ENCODE data around the gene BMS1.

Gene BMS1

GRCh38 chr10:42865716-42866114 is 83.1 kb downstream of the BMS1 start:
- Histone ChIP-seq H3K27ac (ENCODE audit: low read depth, low read length) (no peak overlapping the region), H2AFZ (ENCODE audit: low read depth, low read length, severe bottlenecking) (no peak overlapping the region), H3K27me3 (ENCODE audit: low read length) (no peaks in the 10 kb centered on the region), H3K9ac (ENCODE audit: low read length) (no peak overlapping the region), H3K9me3 (ENCODE audit: insufficient read depth, low read length) (no peaks in the 10 kb centered on the region), H4K20me1 (ENCODE audit: low read depth, low read length) (no peaks in the 10 kb centered on the region), H3K9me2 (replicated peaks; ENCODE audit: insufficient read depth, low read length) (no peaks in the 10 kb centered on the region), H3K4me3 (ENCODE audit: insufficient read depth, low read length, poor library complexity, severe bottlenecking) (no peak overlapping the region), H3K4me2 (ENCODE audit: low read depth, low read length, poor library complexity, severe bottlenecking) (no peak overlapping the region), H3K36me3 (ENCODE audit: low read length) (no peaks in the 10 kb centered on the region), H3K79me2 (ENCODE audit: insufficient read depth, low read length) (no peaks in the 10 kb centered on the region), H3F3A (ENCODE audit: insufficient read depth) (no peaks in the 10 kb centered on the region)
- no peak for TF ChIP-seq CTCF (IDR thresholded peaks at IDR 0.05; ENCODE audit: insufficient read depth, low read length, poor library complexity, severe bottlenecking)
- no peak for TF ChIP-seq EZH2phosphoT487 (conservative IDR thresholded peaks at IDR 0.05; ENCODE audit: low read length)

- H3K9ac ChIP-seq (ENCODE audit: low read length): no peak overlapping the region
- no peaks in the 10 kb centered on the region for H4K20me1 ChIP-seq (ENCODE audit: low read depth, low read length)
- H2AFZ ChIP-seq (ENCODE audit: low read depth, low read length, severe bottlenecking): no peak overlapping the region
- H3K9me2 ChIP-seq (replicated peaks; ENCODE audit: insufficient read depth, low read length): no peaks in the 10 kb centered on the region
- H3K36me3 ChIP-seq (ENCODE audit: low read length): no peaks in the 10 kb centered on the region
- H3K4me3 ChIP-seq (ENCODE audit: insufficient read depth, low read length, poor library complexity, severe bottlenecking): no peak overlapping the region
- no peaks in the 10 kb centered on the region for H3K9me3 ChIP-seq (ENCODE audit: insufficient read depth, low read length)
- no peaks in the 10 kb centered on the region for H3K79me2 ChIP-seq (ENCODE audit: insufficient read depth, low read length)
- TF ChIP-seq CTCF (IDR thresholded peaks at IDR 0.05; ENCODE audit: insufficient read depth, low read length, poor library complexity, severe bottlenecking) (no peak), EZH2phosphoT487 (conservative IDR thresholded peaks at IDR 0.05; ENCODE audit: low read length) (no peak)
- H3K27me3 ChIP-seq (ENCODE audit: low read length): no peaks in the 10 kb centered on the region
- H3F3A ChIP-seq (ENCODE audit: insufficient read depth): no peaks in the 10 kb centered on the region
- no peak overlapping the region for H3K27ac ChIP-seq (ENCODE audit: low read depth, low read length)
- no peak overlapping the region for H3K4me2 ChIP-seq (ENCODE audit: low read depth, low read length, poor library complexity, severe bottlenecking)
Observed at GRCh38 chr10:42866115-42866995, 83.8 kb downstream of the BMS1 start.

- TF ChIP-seq EZH2phosphoT487 (conservative IDR thresholded peaks at IDR 0.05; ENCODE audit: low read length): no peak
- no peaks in the 10 kb centered on the region for H3K79me2 ChIP-seq (ENCODE audit: insufficient read depth, low read length)
- no peaks in the 10 kb centered on the region for H3K9me3 ChIP-seq (ENCODE audit: insufficient read depth, low read length)
- no peak overlapping the region for H3K9ac ChIP-seq (ENCODE audit: low read length)
- H3F3A ChIP-seq (ENCODE audit: insufficient read depth): no peaks in the 10 kb centered on the region
- H3K27me3 ChIP-seq (ENCODE audit: low read length): no peaks in the 10 kb centered on the region
- no peak overlapping the region for H3K27ac ChIP-seq (ENCODE audit: low read depth, low read length)
- no peaks in the 10 kb centered on the region for H3K9me2 ChIP-seq (replicated peaks; ENCODE audit: insufficient read depth, low read length)
- H3K4me2 ChIP-seq (ENCODE audit: low read depth, low read length, poor library complexity, severe bottlenecking): no peak overlapping the region
- no peak overlapping the region for H2AFZ ChIP-seq (ENCODE audit: low read depth, low read length, severe bottlenecking)
- H4K20me1 ChIP-seq (ENCODE audit: low read depth, low read length): no peaks in the 10 kb centered on the region
- H3K36me3 ChIP-seq (ENCODE audit: low read length): no peaks in the 10 kb centered on the region
- H3K4me3 ChIP-seq (ENCODE audit: insufficient read depth, low read length, poor library complexity, severe bottlenecking): no peak overlapping the region
Observed at GRCh38 chr10:42867571-42867970, 85.0 kb downstream of the BMS1 start.

- no peaks in the 10 kb centered on the region for H3K27me3 ChIP-seq (ENCODE audit: low read length)
- no peaks in the 10 kb centered on the region for H3K36me3 ChIP-seq (ENCODE audit: low read length)
- no peaks in the 10 kb centered on the region for H3K9me2 ChIP-seq (replicated peaks; ENCODE audit: insufficient read depth, low read length)
- H3F3A ChIP-seq (ENCODE audit: insufficient read depth): no peaks in the 10 kb centered on the region
- no peak overlapping the region for H3K9ac ChIP-seq (ENCODE audit: low read length)
- no peaks in the 10 kb centered on the region for H3K79me2 ChIP-seq (ENCODE audit: insufficient read depth, low read length)
- H3K27ac ChIP-seq (ENCODE audit: low read depth, low read length): no peak overlapping the region
- H2AFZ ChIP-seq (ENCODE audit: low read depth, low read length, severe bottlenecking): no peak overlapping the region
- H3K4me3 ChIP-seq (ENCODE audit: insufficient read depth, low read length, poor library complexity, severe bottlenecking): no peak overlapping the region
- TF ChIP-seq CTCF (IDR thresholded peaks at IDR 0.05; ENCODE audit: insufficient read depth, low read length, poor library complexity, severe bottlenecking) (no peak), EZH2phosphoT487 (conservative IDR thresholded peaks at IDR 0.05; ENCODE audit: low read length) (no peak)
- no peaks in the 10 kb centered on the region for H3K9me3 ChIP-seq (ENCODE audit: insufficient read depth, low read length)
- H4K20me1 ChIP-seq (ENCODE audit: low read depth, low read length): no peaks in the 10 kb centered on the region
- H3K4me2 ChIP-seq (ENCODE audit: low read depth, low read length, poor library complexity, severe bottlenecking): no peak overlapping the region
Observed at GRCh38 chr10:42868530-42868929, 85.9 kb downstream of the BMS1 start.

Data from SU-DHL-6 (cell line).